HG03066 (cell line): ENCODE measurements around the gene TNNC1.
A peak's percentile ranks its signal among the peaks of the same experiment; 100 is the strongest.

ENCODE experiments used
- ATAC-seq: cut with Tn5 transposase; IDR thresholded peaks from one replicate; pipeline ENCODE4 v1.9.1; 2021; ENCODE audit warnings: low read depth; ENCODE audit not compliant: unreplicated experiment

Gene TNNC1

DNA sequence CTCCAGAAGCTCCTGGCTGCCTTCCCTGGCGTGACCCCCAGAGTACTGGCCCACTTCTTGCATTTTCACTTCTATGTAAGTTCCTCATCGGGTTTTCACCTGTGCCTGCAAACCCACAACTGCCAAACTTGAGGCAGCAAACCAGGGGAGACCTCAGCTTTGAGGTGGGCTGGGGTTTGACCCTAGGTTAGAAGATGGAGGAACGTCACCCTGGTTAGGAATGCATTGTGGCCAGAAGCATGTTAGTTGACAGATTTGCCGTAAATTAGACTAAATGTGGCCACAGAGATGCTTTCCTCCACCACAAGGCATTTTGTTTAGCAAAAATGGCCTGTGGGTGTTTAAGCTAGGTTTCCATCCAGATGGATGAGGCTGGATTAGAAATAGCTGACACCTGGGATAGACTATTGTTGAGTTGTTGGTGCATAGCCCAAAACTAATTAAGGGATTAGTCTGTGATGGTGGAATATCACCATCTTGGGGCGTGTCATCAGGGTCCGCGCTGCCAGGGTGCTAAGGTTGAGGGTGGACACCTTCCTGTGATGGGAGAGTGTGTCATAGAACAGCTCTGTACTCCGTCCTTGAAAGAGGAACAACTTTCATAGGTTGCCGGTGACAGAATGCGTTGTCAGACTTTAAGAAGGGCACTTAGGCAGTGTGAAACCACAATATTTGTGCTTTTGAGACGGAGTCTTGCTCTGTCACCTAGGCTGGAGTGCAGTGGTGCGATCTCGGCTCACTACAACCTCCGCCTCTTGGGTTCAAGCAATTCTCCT lies 5.1 kb upstream of the TNNC1 start:
- no peak for ATAC-seq

DNA sequence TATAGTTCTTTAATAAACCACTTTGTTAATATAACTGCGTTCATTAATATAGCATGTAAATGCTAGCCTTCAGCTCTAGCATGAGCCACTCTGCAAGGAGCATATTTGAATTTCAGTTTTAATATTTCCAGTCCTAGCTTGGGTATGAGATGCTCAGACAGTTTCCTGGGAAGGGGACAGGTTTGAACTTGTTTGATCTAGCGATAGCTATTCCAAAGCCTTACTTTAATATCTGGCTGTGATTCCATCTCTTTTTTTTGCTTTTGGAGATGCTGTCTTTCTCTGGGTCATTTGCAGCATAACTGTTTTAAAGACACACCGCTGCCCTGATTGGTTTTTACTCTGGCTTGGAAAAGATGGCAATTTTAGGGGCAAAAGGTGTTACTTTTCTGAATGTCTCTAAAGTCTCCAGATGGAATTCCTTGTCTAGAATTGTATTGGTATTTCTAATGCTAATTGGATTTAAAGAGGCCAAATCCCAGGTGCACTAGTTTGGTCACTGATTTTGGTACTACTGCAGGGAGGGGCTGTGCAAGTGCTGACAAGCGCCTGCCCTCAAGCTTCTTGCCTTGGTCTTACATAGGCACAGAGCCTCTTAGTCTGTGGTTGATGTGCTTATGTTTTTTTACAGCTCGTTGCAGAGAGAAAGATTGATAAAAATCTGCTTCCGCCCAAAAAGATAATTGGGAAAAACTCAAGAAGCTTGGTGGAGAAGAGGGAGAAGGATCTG lies 4.4 kb upstream of the TNNC1 start:
- ATAC-seq: no peak

DNA sequence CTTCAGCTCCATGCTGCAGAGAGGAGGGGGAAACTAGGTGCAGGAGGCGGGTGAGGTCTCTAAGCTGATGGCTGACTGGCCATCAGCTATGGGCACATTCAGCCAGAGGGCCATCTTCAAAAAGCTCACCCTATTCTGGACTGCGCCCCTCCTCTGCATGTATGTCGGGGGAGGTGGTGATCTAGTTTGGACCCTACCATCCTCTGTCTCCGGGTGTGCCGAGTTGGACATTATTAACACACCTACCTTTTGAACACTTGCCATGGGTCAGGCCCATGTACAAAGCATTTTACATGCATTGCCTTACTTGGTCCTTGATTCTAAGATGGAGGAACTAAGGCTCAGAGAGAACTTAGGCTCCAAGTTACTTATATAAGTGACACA lies 3.0 kb upstream of the TNNC1 start:
- no peak for ATAC-seq

DNA sequence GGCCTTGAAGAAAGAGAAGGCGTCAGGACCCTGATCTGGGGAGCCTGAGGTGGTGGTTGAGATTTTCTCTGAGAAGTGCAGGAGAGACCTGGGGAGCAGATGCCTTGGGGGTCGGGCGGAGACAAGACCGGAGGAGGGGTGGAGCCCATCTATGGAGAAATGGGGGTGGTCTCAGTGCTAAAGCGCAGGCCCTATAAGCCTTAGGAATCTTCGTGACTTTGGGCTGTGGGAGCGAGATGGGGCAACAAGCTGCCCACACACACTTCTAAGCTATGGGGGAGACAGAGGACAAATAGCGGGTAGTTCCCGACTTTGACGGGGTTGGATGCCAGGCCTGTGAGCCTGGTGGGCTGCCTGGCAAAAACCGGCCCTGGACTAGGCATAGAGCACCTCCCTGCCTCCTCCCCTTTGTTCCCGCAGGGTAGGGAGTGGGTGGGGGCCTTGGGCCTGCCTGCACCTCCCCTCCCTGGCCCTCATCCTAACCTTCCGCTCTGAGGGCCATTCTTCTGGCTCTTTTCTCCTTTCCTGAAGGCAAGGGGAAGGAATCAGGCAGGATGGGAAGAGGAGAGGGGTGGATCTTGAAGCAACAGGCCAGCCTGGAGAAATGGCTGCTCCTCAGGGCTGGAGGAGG lies 2.4 kb upstream of the TNNC1 start:
- no peak for ATAC-seq

DNA sequence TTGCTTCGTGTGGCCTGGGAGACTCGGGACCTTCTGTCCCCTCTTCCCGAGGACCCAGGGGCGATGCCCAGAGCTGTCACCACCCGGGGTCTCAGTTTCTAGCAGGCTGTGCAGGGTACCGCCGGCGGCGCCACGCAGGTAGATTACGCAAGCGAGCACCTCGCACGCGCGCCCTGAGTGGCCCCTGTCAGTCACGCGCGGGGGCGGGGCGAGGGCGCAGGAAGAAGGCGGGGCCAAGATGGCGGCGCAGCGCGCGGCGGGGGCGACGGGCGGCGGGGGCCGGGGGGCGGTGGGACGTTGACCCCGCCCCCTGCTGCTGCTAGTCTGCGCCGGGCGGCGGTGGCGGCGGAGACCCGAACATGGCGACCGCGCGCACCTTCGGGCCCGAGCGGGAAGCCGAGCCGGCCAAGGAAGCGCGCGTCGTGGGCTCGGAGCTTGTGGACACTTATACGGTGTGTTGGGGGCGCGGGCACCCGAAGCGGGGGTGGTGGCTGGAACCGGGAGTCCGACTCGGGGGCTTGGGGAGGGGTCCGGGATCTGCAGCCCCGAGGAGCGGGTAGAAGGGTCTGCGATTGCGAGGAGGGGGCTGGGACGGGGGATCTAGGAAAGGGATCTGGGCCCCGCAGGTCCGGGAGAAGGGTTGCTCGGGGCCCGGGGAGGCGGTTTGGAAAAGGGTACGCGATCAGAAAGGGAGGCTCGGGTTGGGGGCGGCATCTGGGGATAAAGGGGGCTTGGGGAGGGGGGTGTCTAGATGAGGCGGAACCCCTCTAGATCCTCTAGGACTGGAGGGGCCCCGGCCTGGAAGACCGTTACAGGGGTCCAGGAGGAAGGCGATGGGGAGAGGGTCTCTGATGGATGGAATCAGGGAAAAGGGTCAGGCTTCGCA lies 1.7 kb upstream of the TNNC1 start, which contains the start of gene NISCH:
TSS of gene NISCH (plus strand) at position 322 of the 886 bp plus-strand sequence. CDS start at position 360, 38 bp downstream.
- ATAC-seq: peak; percentile 74

DNA sequence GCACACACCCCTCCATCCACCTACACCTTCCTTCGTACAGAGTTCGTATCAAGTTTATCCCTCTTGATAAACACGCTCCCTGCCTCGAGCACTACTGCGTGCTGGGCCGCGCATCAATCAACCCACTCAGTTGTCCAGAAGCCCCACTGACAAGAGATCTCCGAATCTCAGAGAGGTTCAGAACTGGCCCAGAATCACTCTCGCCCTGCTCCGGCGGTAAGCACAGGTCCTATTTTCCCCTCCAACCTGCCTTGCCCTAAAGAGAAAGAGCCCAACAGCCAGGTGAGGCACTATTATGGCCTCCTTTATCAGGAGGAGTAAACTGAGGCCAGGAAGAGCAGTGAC lies 1.1 kb upstream of the TNNC1 start:
- peak; percentile 6 for ATAC-seq

DNA sequence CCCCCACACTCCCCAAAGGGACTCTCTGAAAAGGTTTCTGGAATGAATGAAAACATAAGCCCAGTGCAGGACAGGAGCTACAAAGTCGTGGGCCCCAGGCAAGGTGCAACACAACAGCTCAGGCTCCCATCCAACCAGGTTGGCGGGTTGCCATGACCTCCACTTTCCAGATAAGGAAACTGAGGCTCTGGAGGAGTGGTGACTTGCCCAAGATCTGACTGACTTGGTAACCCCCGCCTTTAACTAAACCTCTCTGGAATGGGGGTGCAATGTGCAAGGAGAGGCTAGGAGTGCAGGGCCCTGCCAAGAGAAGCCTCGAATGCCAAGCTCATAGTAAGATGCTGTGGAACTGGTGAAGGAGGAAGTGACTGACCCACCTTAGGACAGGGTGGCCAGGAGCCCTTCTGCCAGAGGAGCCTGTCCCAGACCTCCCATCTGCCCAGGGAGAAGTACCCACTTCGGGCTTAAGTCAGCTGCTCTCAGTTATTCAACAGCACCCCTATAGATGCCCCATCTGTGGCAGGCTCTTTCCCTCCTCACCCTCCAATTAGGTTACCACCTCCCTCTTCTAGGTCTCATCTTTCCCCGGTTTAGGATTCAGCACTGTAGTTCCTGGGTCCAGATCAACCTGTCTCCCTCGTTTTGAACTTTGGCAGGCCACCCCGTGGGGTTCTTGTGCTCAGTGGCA lies 553 bp upstream of the TNNC1 start:
- ATAC-seq: no peak

DNA sequence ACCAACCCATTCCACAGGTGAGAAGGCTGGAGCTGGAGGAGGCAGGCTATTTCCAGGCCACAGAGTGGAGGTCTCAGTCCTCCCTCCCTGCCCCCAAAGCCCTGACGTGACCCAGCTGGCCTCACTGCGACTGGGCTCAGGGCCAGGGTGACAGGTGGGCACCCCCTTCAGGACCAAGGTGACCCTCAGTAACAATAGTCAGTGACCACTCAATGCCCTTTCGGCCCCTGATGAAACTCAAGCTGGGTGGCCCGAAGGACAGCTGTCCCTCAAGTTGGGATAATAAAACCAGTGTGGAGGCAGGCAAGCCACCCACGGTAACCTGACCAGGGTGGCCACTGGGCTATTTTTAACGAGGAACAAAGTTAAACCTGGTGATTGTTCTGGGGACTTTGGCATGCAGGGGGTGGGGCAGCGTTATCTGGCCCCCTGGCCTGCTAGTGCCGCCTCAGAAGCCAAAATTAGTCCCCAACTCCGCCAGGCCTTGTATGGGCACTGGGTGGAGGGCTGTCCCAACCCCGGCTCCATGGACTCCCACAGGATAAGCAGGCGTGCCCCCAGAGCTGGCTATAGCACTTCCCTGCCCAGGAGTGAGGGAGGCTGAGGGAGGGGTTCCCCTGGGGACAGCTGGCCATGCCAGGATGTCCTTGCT lies 1.1 kb downstream of the TNNC1 start:
- ATAC-seq: no peak

DNA sequence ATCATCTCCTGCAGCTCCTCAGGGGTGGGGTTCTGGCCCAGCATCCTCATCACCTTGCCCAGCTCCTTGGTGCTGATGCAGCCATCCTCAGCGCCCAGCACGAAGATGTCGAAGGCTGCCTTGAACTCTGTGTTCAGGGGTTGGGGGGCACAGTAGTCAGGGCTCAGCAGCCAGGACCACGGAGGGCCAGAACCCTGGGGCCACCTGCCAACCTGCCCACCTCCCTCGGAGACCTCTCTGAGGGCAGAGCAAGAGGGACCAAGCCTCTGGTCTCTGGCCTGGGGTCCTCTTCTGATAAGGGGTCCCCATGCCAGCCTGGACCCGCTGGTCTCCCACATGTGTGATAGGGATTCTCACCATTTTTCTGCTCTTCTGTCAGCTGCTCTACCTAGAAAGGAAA lies 1.7 kb downstream of the TNNC1 start:
- no peak for ATAC-seq

DNA sequence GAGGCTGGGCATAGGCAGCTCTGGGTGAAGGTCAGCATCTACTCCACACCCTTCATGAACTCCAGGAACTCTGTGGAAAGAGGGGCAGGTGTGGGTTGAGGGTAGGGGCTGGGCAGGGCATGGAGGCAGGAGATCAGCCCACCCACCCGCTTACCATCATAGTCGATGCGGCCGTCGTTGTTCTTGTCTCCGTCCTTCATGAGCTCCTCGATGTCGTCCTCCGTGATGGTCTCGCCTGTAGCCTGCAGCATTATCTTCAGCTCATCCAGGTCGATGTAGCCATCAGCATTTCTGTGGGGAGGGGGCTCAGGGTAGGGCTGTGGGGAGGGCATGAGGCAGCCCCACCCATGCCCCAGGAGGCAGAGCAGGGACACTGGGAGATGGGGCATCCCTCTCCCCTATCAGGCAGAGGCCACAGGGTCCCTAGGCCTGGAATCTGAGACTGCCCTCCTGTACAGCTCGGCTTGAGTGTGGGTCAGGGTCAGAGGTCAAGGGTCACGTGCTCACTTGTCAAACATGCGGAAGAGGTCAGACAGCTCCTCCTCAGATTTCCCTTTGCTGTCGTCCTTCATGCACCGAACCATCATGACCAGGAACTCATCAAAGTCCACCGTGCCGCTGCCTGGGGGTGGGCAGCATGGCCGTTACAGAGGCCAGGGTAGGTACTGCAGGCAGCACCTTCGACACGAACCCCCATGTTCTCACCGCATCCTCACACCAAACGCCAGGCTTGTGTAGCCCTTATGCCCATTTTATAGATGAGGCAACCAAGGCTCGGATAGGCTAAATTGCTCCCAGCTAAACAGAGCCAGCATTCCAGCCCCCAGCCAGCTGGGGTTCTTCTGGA lies 2.4 kb downstream of the TNNC1 start:
- ATAC-seq: no peak

DNA sequence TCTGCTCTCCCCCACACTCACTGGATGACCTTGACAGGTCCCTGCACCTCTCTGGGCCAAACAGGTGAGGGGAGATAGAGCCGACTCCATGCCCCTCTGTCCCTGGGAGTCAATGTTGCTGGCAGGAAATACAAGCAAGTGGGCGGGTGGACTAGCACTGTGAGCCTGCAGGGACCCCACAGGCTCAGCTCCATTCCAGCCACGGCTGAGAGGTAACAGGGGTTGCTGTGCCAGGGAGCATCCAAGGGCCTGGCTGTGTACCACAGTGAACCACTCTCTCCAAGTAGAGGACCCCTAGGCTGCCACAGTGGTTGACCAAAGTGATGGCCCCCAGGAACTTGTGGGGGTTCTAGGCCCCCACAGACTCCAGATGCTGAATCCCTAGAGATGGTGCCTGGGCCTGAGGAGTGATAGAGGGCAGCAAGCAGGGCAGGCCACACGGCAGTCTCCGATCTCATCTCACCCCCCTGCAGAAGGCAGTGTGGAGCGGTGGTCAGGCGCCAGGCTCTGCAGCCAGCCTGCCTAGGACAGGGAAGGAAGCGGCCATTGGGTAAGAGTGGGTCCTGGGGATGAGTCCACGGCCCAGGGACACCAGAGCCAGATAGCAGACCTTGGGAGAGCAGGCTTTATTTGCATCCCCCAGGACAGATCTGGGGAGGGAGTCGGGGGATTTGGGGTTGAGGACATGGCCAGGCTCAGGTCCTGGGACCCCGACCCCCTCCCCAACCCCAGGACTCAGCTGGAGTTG lies 3.2 kb downstream of the TNNC1 start:
- ATAC-seq: no peak

DNA sequence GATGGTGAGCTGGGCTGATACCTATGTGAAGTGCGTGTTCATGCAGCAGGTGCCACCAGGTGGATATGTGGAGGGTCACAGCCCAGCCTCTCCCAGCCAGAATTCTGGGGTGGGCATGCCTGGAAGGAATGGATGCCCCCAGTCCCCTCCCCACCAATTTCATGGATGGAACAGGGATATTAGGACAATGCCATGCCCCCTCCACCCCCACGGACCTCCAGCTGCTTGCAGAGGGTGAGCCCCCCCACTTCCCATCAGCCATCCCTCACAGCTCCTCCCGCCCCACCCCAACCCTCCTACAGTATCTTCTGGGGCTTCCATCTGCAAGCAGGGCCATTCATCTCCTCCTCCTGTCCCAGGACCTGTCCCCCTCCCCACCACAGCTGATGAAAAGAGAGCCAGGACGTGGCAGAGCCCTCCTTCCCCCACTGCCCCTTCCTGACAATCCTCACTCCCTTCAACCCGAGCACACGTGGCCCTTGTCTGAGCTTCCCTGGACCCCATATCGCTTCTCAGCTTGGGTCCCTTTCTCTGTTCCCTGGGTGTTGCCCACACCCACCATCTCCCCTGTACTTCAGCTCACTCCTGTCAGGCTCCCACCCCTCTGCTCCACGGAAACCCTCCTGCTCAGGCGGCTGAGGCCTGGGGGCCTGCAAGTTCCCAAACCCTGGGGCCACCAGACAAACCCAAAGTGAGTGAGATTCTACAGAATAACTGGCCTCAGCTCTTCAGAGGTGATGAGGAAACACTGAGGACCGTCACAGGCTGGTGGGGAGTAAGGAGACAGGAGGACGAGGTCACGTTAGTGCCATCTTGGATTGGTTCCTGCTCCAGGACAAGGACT lies 6.1 kb downstream of the TNNC1 start:
- no peak for ATAC-seq

DNA sequence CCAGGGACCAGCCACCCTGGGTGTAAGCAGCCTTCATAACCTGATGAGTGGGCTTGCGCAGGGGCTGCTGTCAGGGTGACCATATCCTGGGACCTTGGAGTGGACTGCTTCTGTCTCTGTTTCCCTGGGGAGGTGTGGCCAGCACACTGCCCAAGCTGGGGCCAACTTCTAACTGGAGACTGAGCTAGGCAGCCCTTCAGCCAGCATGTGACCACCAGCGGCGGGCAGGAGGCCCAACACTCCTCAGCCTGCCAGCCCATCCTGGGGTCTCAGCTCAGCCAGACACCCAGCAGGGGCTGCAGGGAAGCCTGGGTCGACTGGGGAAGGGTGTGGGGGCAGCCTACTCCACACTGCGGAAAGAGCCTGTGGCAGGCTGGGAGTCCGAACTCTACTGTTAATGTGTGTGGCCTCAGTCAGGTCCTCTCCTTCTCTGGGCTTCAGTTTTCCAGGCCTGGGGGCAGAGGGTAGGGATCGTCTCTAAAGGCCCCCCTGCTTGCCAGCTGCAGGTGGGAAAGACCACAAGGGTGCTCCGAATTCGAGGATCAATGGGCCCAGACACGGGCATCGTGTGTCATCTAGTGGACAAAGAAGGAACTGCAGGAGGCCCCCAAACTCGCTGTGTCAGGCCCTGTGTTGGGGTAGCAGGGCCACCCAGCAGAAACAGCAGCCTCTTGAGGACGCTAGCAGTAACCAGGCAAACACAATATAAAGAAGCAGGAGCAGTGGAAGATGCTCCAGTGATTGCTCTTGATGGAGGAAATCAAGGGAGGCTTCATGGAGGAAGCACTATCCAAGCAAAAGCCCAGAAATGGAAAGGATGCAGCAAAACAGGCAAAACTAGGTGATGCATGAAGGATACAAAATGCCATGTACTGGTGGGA lies 7.0 kb downstream of the TNNC1 start:
- no peak for ATAC-seq

DNA sequence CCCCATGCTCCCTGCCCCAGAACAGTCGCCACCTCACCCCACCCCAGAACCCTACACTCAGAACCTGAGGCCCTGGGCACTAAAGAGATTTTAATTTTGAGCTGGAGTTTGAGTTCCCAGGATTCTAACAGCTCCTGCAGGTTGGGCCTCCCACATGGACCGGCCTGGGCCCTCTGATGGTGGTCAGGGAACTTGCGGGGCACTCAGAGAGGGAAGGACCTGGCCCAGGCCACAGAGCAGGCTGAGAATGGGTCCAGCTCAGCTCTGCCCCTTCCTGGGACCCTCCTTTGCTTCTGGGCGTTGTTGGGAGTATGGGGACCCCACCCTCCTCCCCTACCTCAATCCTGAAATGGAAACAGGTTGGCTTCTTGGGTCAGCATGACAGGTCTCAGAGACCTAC lies 7.8 kb downstream of the TNNC1 start:
- no peak for ATAC-seq

DNA sequence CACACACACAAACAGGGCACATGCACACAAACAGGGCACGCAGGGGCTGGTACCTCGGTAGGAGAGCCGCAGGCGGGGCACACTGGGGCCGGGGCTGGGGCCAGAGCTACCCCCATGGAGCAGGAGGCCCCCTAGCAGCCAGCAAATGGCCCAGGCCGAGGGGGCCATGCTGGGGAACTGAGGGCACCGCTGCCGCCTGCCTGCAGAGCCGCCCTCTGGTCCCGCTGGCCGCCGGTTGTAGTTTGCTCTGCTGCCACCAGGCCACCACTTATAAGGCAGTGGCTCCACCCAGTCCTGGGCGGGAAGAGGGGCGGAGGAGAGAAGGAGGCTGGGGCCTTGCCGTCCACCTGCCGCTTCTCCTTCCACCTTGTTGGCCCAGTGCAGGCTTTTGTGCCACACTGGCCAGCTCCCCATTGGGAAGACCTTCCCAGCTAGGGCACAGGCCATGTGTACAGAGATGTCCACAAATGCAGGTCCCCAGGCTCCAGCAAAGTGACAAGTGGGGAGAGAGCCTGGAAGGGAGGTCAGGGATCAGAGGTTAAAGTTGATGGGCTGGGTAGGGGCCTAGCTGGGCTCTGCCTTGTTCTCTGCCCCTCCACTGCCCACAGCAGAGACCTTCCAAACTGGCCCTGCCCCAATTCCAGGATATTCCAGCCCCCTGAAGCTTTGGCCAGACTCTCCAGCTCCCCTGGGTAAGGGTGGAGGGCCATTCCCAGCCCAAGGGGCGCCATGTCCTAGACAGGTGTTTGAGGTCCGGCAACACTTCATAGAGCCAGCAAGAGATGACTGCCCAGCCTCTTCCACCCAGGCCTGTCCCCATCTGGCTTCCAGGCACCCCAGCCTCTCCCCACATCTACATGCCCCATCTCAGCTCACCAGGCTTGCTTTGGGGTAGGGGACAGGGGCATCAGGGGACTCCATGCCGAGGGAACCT lies 8.7 kb downstream of the TNNC1 start, which contains the start of gene SEMA3G:
TSS of gene SEMA3G (minus strand) at position 244 of the 934 bp plus-strand sequence. CDS start at position 168, 76 bp downstream.
- peak; percentile 86 for ATAC-seq
